MM.1S (cell line): ENCODE measurements around the gene ZFP62.

Experiments used
- EZH2 ChIP-seq: fragments of 300-600 bp; sonication (generic); optimal IDR thresholded peaks from 2 replicates; pipeline ENCODE3; 2017; ENCODE audit warnings: low read depth, mild to moderate bottlenecking, antibody characterized with exemption, low read length, mixed read lengths
- TF ChIP-seq, protein P1 (sequence below): fragments of 300-600 bp; sonication (generic); IDR thresholded peaks from 2 replicates; pipeline ENCODE4 v1.5.1; 2016; ENCODE audit warnings: antibody characterized with exemption, low read length, mixed read lengths

GRCh38 chr5:180901319-180902009 is 40.4 kb upstream of the ZFP62 start:
- TF ChIP-seq EZH2, result no peak
- TF ChIP-seq, protein P1, sequence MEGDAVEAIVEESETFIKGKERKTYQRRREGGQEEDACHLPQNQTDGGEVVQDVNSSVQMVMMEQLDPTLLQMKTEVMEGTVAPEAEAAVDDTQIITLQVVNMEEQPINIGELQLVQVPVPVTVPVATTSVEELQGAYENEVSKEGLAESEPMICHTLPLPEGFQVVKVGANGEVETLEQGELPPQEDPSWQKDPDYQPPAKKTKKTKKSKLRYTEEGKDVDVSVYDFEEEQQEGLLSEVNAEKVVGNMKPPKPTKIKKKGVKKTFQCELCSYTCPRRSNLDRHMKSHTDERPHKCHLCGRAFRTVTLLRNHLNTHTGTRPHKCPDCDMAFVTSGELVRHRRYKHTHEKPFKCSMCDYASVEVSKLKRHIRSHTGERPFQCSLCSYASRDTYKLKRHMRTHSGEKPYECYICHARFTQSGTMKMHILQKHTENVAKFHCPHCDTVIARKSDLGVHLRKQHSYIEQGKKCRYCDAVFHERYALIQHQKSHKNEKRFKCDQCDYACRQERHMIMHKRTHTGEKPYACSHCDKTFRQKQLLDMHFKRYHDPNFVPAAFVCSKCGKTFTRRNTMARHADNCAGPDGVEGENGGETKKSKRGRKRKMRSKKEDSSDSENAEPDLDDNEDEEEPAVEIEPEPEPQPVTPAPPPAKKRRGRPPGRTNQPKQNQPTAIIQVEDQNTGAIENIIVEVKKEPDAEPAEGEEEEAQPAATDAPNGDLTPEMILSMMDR, result no peak
